GM23338 (cell line): Measurements from ENCODE around the gene CATSPERE. TPM values are rescaled to one million over a fixed set of nuclear protein-coding genes. Genes with fewer than 3 reads are reported as not detected.

Experiments used
- ATAC-seq: fragments of 200-7000 bp; cut with Tn5 transposase; 3 replicates; pipeline ENCODE4 v1.9.1; 2020
- DNase-seq: peaks from one replicate; pipeline ENCODE4 v3.0.0-alpha.2; 2015; ENCODE audit warnings: low spot score
- H2AFZ ChIP-seq: fragments of 200-600 bp; sonication (generic); 2 replicates; pipeline ENCODE4 v1.8.0; 2016; ENCODE audit warnings: antibody characterized with exemption, mild to moderate bottlenecking, moderate library complexity
- H3F3A ChIP-seq: fragments of 200-600 bp; sonication (generic); replicated peaks from 2 replicates; pipeline ENCODE4 v1.8.0; 2017; ENCODE audit warnings: antibody characterized with exemption, mixed run types, low read depth
- H3K27ac ChIP-seq: fragments of 200-600 bp; sonication (generic); 2 replicates; pipeline ENCODE4 v1.6.1; 2016; ENCODE audit warnings: low read depth
- H3K27me3 ChIP-seq: fragments of 200-600 bp; sonication (generic); 2 replicates; pipeline ENCODE4 v1.8.0; 2016; ENCODE audit warnings: mild to moderate bottlenecking, mixed run types, moderate library complexity; ENCODE audit not compliant: insufficient read depth
- H3K36me3 ChIP-seq: fragments of 200-600 bp; sonication (generic); 2 replicates; pipeline ENCODE4 v1.8.0; 2016; ENCODE audit warnings: mild to moderate bottlenecking; ENCODE audit not compliant: insufficient read depth
- H3K4me1 ChIP-seq: fragments of 200-600 bp; sonication (generic); 2 replicates; pipeline ENCODE4 v1.8.0; 2016; ENCODE audit warnings: mild to moderate bottlenecking, moderate library complexity; ENCODE audit not compliant: insufficient read depth
- H3K4me2 ChIP-seq: fragments of 200-600 bp; sonication (generic); 2 replicates; pipeline ENCODE4 v1.7.1; 2017; ENCODE audit warnings: mixed run types
- H3K4me3 ChIP-seq: fragments of 200-600 bp; sonication (generic); 2 replicates; pipeline ENCODE4 v1.6.1; 2016; ENCODE audit warnings: mixed run types
- H3K79me2 ChIP-seq: fragments of 200-600 bp; sonication (generic); replicated peaks from 2 replicates; pipeline ENCODE4 v1.8.0; 2017; ENCODE audit warnings: mild to moderate bottlenecking; ENCODE audit not compliant: insufficient read depth
- H3K9me2 ChIP-seq: fragments of 200-600 bp; sonication (generic); 2 replicates; pipeline ENCODE4 v1.8.0; 2017; ENCODE audit not compliant: insufficient read depth
- H4K20me1 ChIP-seq: fragments of 200-600 bp; sonication (generic); replicated peaks from 2 replicates; pipeline ENCODE4 v1.8.0; 2017; ENCODE audit warnings: mild to moderate bottlenecking; ENCODE audit not compliant: insufficient read depth
- H3K27ac Mint-ChIP-seq: 2 replicates; pipeline ENCODE4 v1.8.0; 2020; ENCODE audit warnings: inconsistent platforms, mild to moderate bottlenecking, moderate library complexity, mixed read lengths
- H3K27me3 Mint-ChIP-seq: 3 replicates; pipeline ENCODE4 v1.8.0; 2022; ENCODE audit warnings: low read depth, mild to moderate bottlenecking, moderate library complexity, mixed read lengths, inconsistent platforms; ENCODE audit not compliant: insufficient read depth, poor library complexity
- H3K36me3 Mint-ChIP-seq: 3 replicates; pipeline ENCODE4 v1.8.0; 2021; ENCODE audit warnings: low read depth, mild to moderate bottlenecking, inconsistent platforms, moderate library complexity, mixed read lengths
- H3K4me1 Mint-ChIP-seq: 3 replicates; pipeline ENCODE4 v1.8.0; 2020; ENCODE audit warnings: mild to moderate bottlenecking, inconsistent platforms, mixed read lengths
- H3K4me3 Mint-ChIP-seq: 3 replicates; pipeline ENCODE4 v1.8.0; 2021; ENCODE audit warnings: moderate library complexity, mild to moderate bottlenecking, inconsistent platforms, mixed read lengths
- H3K9me3 Mint-ChIP-seq: 3 replicates; pipeline ENCODE4 v1.8.0; 2020; ENCODE audit warnings: moderate library complexity, mild to moderate bottlenecking, inconsistent platforms, mixed read lengths
- EZH2 ChIP-seq: fragments of 200-600 bp; sonication (generic); IDR thresholded peaks from one replicate; pipeline ENCODE4 v1.8.0; 2017; ENCODE audit warnings: antibody characterized with exemption, mild to moderate bottlenecking, low read depth; ENCODE audit not compliant: unreplicated experiment
- EZH2phosphoT487 ChIP-seq: fragments of 200-600 bp; sonication (generic); IDR thresholded peaks from one replicate; pipeline ENCODE4 v1.8.1; 2018; ENCODE audit warnings: antibody characterized with exemption; ENCODE audit not compliant: unreplicated experiment
- JUNB ChIP-seq: IDR thresholded peaks from one replicate; pipeline ENCODE4 v1.6.1; 2016; ENCODE audit warnings: antibody characterized with exemption; ENCODE audit not compliant: unreplicated experiment
- NANOG ChIP-seq: IDR thresholded peaks from 2 replicates; pipeline ENCODE4 v1.6.1; 2016; ENCODE audit warnings: antibody characterized with exemption, borderline replicate concordance
- POLR2AphosphoS5 ChIP-seq: IDR thresholded peaks from 2 replicates; pipeline ENCODE4 v1.6.1; 2016; ENCODE audit warnings: antibody characterized with exemption, low read depth
- STAT1 ChIP-seq: IDR thresholded peaks from one replicate; pipeline ENCODE4 v1.6.1; 2016; ENCODE audit warnings: antibody characterized with exemption; ENCODE audit not compliant: unreplicated experiment
- ZNF114 ChIP-seq: fragments of 250-450 bp; sonication (Bioruptor Pico); IDR thresholded peaks from 2 replicates; pipeline ENCODE4 v1.5.0; 2020; ENCODE audit warnings: mild to moderate bottlenecking, moderate library complexity
- ZNF331 ChIP-seq: fragments of 250-450 bp; sonication (Bioruptor Pico); IDR thresholded peaks from 2 replicates; pipeline ENCODE4 v1.5.0; 2020; ENCODE audit warnings: low read depth, mild to moderate bottlenecking, moderate library complexity
- polyA plus RNA-seq: library from polyadenylated mRNA; unstranded; fragments of >200 nt; fragmentation: Nextera tagmentation; extraction: Ambion mirVana; gene quantifications from 2 replicates; pipeline ENCODE4 v1.2.1, GENCODE V29; 2016
- total RNA-seq: library from RNA; depleted of rRNA; stranded (reverse); fragments of >200 nt; shearing (Covaris generic); gene quantifications from 2 replicates; pipeline ENCODE4 v1.2.3, GENCODE V29; 2014
- TF ChIP-seq, protein P1 (sequence below): IDR thresholded peaks from one replicate; pipeline ENCODE4 v1.6.1; 2018; ENCODE audit warnings: antibody characterized with exemption; ENCODE audit not compliant: unreplicated experiment
- TF ChIP-seq, protein P2 (sequence below), 2 experiments: fragments of 200-600 bp in 1 of 2; sonication (generic) in 1 of 2; conservative IDR thresholded peaks; 2 replicates each; pipeline versions ENCODE4 v1.5.1 to v1.6.1; 2016 to 2017; ENCODE audit warnings: antibody characterized with exemption in 2 of 2, low read depth in 2 of 2, mild to moderate bottlenecking in 2 of 2, moderate library complexity in 1 of 2

CATSPERE gene
- total and polyA plus RNA-seq, 2 experiments from 2014 or later: 0.70 TPM; not detected in 1

GRCh38 chr1:244429818-244430217, 31.3 kb upstream of the CATSPERE start:
- H3K9me2 ChIP-seq: no peaks in the 10 kb centered on the region

GRCh38 chr1:244431166-244431565, 29.9 kb upstream of the CATSPERE start:
- DNase-seq: no peak
- Histone ChIP-seq H3K27ac (no peak overlapping the region), H4K20me1 (peaks cover 5% of the 10 kb centered on the region), H3K4me3 (no peak overlapping the region), H3K4me2 (no peak overlapping the region), H3K79me2 (peaks cover 14% of the 10 kb centered on the region; the same call in 1 of the 2 replicates), H3F3A (no peaks in the 10 kb centered on the region), H3K36me3 (peaks cover 10% of the 10 kb centered on the region; the same call in 1 of the 2 replicates), H3K4me1 (no peaks in the 10 kb centered on the region), H3K9me2 (no peaks in the 10 kb centered on the region), H3K27me3 (no peaks in the 10 kb centered on the region), H2AFZ (no peak overlapping the region)
- Mint-ChIP-seq H3K9me3 (no peaks in the 10 kb centered on the region), H3K27me3 (no peaks in the 10 kb centered on the region), H3K27ac (no peak overlapping the region), H3K4me3 (no peak overlapping the region), H3K36me3 (peaks cover 35% of the 10 kb centered on the region), H3K4me1 (no peaks in the 10 kb centered on the region; the same call in 2 of the 3 replicates)
- TF ChIP-seq, protein P1, sequence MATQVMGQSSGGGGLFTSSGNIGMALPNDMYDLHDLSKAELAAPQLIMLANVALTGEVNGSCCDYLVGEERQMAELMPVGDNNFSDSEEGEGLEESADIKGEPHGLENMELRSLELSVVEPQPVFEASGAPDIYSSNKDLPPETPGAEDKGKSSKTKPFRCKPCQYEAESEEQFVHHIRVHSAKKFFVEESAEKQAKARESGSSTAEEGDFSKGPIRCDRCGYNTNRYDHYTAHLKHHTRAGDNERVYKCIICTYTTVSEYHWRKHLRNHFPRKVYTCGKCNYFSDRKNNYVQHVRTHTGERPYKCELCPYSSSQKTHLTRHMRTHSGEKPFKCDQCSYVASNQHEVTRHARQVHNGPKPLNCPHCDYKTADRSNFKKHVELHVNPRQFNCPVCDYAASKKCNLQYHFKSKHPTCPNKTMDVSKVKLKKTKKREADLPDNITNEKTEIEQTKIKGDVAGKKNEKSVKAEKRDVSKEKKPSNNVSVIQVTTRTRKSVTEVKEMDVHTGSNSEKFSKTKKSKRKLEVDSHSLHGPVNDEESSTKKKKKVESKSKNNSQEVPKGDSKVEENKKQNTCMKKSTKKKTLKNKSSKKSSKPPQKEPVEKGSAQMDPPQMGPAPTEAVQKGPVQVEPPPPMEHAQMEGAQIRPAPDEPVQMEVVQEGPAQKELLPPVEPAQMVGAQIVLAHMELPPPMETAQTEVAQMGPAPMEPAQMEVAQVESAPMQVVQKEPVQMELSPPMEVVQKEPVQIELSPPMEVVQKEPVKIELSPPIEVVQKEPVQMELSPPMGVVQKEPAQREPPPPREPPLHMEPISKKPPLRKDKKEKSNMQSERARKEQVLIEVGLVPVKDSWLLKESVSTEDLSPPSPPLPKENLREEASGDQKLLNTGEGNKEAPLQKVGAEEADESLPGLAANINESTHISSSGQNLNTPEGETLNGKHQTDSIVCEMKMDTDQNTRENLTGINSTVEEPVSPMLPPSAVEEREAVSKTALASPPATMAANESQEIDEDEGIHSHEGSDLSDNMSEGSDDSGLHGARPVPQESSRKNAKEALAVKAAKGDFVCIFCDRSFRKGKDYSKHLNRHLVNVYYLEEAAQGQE: no peak
- TF ChIP-seq ZNF114 (CRISPR knock-in tag) (no peak), NANOG (no peak), JUNB (no peak), EZH2phosphoT487 (no peak)
- TF ChIP-seq, protein P2, sequence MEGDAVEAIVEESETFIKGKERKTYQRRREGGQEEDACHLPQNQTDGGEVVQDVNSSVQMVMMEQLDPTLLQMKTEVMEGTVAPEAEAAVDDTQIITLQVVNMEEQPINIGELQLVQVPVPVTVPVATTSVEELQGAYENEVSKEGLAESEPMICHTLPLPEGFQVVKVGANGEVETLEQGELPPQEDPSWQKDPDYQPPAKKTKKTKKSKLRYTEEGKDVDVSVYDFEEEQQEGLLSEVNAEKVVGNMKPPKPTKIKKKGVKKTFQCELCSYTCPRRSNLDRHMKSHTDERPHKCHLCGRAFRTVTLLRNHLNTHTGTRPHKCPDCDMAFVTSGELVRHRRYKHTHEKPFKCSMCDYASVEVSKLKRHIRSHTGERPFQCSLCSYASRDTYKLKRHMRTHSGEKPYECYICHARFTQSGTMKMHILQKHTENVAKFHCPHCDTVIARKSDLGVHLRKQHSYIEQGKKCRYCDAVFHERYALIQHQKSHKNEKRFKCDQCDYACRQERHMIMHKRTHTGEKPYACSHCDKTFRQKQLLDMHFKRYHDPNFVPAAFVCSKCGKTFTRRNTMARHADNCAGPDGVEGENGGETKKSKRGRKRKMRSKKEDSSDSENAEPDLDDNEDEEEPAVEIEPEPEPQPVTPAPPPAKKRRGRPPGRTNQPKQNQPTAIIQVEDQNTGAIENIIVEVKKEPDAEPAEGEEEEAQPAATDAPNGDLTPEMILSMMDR (conservative IDR thresholded peaks at IDR 0.05; ENCODE audit: low read depth in 2 of 2): no peak
- ATAC-seq: no peak

More at GRCh38 chr1:244429818-244430217, 31.3 kb upstream of the CATSPERE start:
- Mint-ChIP-seq H3K36me3 (peaks cover 29% of the 10 kb centered on the region), H3K4me3 (no peak overlapping the region), H3K27me3 (no peaks in the 10 kb centered on the region), H3K4me1 (no peaks in the 10 kb centered on the region; the same call in 2 of the 3 replicates), H3K9me3 (no peaks in the 10 kb centered on the region), H3K27ac (no peak overlapping the region)
- ATAC-seq (no peak), DNase-seq (no peak)
- Histone ChIP-seq H3K4me1 (no peaks in the 10 kb centered on the region), H3K27me3 (no peaks in the 10 kb centered on the region), H2AFZ (no peak overlapping the region), H4K20me1 (peaks cover 5% of the 10 kb centered on the region), H3K4me2 (no peak overlapping the region), H3K79me2 (peaks cover 7% of the 10 kb centered on the region; the same call in 1 of the 2 replicates), H3K4me3 (no peak overlapping the region), H3K36me3 (peaks cover 7% of the 10 kb centered on the region; the same call in 1 of the 2 replicates), H3K27ac (no peak overlapping the region), H3F3A (no peaks in the 10 kb centered on the region)
- TF ChIP-seq POLR2AphosphoS5: no peak
- TF ChIP-seq, protein P1: no peak
- no peak for TF ChIP-seq NANOG
- TF ChIP-seq EZH2: no peak
- no peak for TF ChIP-seq ZNF331
- TF ChIP-seq, protein P2 (conservative IDR thresholded peaks at IDR 0.05; ENCODE audit: low read depth in 2 of 2): no peak
- no peak for TF ChIP-seq STAT1
- no peak for TF ChIP-seq ZNF114 (CRISPR knock-in tag)
